Measurements from ENCODE around the gene WDR48.

WDR48 gene

DNA sequence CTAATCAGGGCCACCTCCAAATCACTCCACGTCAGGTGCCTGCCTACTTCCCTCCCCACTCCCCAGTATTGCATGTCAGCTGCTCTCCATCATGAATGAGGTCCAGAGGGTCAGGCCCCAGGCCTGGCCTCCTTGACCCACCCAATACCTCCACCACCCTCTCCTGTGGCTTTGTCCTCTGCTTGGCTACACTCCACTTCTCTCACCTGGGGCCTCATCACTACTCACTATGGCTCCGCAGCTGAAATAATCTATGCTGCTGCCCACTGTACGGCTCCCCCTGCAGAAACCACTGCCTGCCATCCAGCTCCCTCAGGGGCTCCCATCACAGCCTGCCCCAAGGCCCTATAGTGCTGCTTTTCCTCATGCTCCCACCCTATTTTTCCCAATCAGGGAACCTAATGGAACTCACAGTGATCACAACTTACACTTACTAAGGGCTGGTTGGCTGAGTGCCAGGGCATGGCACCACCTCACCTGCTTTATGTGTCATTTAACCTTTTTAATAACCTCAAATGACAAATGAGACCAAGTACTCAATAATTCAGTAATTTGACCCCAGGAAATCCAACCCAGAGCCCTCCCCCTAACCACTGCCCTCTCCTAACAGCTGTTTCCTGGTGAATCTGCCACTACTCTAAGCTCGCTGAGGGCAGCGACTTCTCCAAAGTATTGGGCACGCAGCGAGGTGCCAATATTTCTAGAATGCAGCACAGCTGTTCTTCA, 53.3 kb downstream of the WDR48 start:
- no peak for DNase-seq (ENCODE audit: low read depth in 2 of 2)
- no peak overlapping the region for H3K4me3 ChIP-seq (replicated peaks in 1 of 2; ENCODE audit: low read depth in 2 of 2, low read length in 2 of 2)
- TF ChIP-seq, protein P1, sequence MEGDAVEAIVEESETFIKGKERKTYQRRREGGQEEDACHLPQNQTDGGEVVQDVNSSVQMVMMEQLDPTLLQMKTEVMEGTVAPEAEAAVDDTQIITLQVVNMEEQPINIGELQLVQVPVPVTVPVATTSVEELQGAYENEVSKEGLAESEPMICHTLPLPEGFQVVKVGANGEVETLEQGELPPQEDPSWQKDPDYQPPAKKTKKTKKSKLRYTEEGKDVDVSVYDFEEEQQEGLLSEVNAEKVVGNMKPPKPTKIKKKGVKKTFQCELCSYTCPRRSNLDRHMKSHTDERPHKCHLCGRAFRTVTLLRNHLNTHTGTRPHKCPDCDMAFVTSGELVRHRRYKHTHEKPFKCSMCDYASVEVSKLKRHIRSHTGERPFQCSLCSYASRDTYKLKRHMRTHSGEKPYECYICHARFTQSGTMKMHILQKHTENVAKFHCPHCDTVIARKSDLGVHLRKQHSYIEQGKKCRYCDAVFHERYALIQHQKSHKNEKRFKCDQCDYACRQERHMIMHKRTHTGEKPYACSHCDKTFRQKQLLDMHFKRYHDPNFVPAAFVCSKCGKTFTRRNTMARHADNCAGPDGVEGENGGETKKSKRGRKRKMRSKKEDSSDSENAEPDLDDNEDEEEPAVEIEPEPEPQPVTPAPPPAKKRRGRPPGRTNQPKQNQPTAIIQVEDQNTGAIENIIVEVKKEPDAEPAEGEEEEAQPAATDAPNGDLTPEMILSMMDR (IDR thresholded peaks at IDR 0.05; ENCODE audit: low read depth, low read length) = no peak

DNA sequence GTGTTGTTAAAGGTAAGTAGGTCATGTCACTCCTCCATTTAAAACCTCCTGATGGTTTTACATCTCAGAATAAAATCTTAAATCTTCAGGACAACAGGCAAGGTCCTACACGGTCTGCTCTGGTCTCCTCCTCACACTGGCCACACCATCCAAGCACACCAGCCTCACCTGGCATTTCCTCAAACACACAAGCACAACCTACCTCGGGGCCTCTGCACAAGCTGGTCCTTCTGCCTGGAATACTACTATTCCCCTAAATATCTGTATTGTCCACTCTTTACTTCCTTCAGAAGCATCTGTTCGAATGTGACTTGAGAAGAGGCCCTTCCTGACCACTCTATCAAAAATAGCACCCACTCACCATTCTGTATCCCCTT, 53.9 kb downstream of the WDR48 start:
- TF ChIP-seq, protein P1 (IDR thresholded peaks at IDR 0.05; ENCODE audit: low read depth, low read length) = no peak
- no peak for DNase-seq (ENCODE audit: low read depth in 2 of 2)
- no peak overlapping the region for H3K4me3 ChIP-seq (replicated peaks in 1 of 2; ENCODE audit: low read depth in 2 of 2, low read length in 2 of 2)

DNA sequence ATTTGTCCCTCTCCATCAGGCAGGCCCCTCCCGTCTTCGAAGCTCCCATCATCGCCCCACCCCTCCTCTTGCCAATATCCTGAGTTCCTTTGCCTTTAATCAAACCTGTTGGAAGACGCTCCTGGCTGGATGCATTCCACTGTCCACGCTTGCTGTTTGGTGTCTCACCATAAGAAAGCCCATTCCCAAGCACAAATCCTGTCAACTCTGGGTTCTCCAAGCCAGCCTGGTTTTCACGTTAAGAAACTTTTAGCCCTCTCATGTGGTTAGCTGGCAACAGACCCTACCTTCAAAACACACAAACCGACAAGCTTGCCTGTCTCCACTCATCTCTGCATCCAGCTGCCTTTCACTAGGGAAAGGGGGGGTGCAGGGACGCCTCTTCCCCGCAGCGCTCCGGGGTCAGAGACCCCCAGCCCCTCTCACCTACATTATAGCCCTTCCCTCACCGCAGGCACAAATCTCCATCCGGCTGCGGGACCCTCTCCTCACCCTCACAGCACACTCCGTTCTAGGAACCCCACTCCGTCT, 54.5 kb downstream of the WDR48 start:
- peak overlapping the region; percentile 93 to 98 for H3K4me3 ChIP-seq (replicated peaks in 1 of 2; ENCODE audit: low read depth in 2 of 2, low read length in 2 of 2)
- TF ChIP-seq, protein P1 (IDR thresholded peaks at IDR 0.05; ENCODE audit: low read depth, low read length) = no peak
- DNase-seq (ENCODE audit: low read depth in 2 of 2) = peak; percentile 39 to 45

DNA sequence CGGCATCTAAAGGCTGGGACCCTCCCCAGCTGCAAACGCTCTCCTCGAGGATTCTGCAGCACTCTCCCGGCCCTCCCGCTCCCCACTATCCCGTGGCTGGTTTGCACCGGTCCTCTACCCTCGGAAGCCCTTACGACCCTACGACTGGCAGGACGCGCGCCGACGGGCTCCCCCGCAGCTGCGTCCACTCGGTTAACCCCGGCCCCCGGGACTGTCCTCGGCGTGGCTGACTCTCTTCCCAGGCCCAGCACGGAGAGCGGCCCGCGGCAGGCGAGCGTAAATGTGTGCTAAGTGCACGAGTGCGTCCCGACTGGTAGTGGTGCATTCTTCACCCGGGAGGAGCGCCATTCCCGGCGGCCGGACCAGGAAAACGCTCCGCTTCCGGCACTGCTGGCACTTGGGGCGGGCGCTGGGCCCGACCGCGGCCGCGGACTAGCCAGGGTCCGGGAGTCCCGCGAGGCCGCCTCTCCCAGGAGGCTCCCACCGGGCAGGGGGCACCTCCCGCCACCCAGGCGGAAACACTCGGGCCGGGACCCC, 55.1 kb downstream of the WDR48 start:
- TF ChIP-seq, protein P1 (IDR thresholded peaks at IDR 0.05; ENCODE audit: low read depth, low read length) = no peak
- peak overlapping the region; percentile 93 to 98 for H3K4me3 ChIP-seq (replicated peaks in 1 of 2; ENCODE audit: low read depth in 2 of 2, low read length in 2 of 2)
- peak; percentile 43 to 60 for DNase-seq (ENCODE audit: low read depth in 2 of 2)

DNA sequence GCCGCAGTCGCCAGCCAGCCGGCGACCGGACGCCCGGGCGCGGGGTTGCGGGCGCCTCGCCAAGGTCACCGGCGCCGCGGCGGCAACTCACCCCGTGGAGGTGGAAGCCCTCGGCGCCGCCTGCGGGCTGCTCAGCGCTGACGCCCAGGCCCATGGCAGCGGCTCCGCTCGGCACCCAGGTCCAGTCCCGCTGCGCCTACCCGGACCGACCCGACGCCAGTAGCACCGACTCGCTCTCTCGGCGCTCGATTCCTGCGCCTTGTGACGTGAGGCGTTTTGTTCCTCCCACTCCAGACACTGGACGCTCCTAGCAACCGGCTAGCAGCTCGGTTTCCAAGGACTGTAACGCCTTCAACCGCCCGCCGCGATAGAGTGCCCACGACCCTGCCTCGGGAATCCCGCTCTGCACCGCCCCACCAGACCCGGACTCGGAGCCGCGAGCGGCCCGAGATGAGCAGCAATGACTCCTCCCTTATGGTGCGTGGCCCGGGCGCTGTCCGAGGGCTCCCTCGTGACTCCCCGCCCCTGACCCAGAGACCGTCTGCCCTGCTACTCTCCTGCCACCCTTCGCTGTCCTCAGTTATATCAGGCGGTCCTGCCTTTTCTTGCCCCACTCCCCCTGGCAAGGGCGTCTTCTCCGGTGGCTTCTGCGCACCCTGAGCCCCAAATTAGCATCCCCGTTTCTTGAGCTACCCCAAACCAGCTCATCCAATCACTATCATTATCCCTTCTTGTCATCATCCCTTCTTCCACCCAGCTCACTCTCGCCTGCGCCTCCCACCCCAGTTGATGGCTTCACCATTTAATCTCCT, 55.8 kb downstream of the WDR48 start, which contains the start of the genes GORASP1 and TTC21A:
GORASP1 (minus strand) TSS at position 240 of the 812 bp plus-strand sequence; CDS start at position 154, 86 bp downstream.
TTC21A (plus strand) TSS at position 293 of the 812 bp plus-strand sequence; CDS start at position 451, 158 bp downstream.
- peak; percentile 85 to 91 for DNase-seq (ENCODE audit: low read depth in 2 of 2)
- peak within 1 kb of the TSS; percentile 93 to 98 for H3K4me3 ChIP-seq (replicated peaks in 1 of 2; ENCODE audit: low read depth in 2 of 2, low read length in 2 of 2)
- TF ChIP-seq, protein P1 (IDR thresholded peaks at IDR 0.05; ENCODE audit: low read depth, low read length) = no peak

DNA sequence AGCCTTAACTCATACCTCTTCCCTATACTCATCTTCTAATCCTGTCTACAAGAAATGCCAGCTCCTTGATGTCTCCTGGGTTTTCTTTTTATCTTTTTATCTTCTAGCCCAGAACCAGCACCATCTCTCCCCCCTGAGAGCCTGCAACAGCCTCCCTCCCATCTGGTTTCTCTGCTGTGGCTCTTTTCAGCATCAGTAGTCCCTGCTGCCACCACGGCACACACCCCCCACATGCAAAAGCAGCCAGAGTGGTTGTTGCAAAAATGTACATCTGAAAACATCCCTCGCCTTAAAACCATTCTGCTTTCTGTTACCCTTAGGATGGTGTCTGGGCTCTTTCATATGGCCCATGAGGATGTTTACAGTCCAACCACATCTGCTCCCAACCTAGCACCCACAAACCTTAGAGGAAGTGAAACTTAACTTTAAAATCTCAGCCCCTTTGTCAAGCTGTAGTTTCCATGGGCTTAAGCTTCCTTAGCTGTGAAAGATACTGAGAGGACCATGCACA, 56.4 kb downstream of the WDR48 start:
- H3K4me3 ChIP-seq (replicated peaks in 1 of 2; ENCODE audit: low read depth in 2 of 2, low read length in 2 of 2) = peak overlapping the region; percentile 93 to 98
- TF ChIP-seq, protein P1 (IDR thresholded peaks at IDR 0.05; ENCODE audit: low read depth, low read length) = no peak
- no peak for DNase-seq (ENCODE audit: low read depth in 2 of 2)

Data from cardiac fibroblast (primary cell).